ENCODE results near the gene AKAP6.

The AKAP6 gene

GRCh38 chr14:32703183-32703621, 374.1 kb downstream of the AKAP6 start:
- no peak for DNase-seq (ENCODE audit: low read depth)
- TF ChIP-seq, protein P1, sequence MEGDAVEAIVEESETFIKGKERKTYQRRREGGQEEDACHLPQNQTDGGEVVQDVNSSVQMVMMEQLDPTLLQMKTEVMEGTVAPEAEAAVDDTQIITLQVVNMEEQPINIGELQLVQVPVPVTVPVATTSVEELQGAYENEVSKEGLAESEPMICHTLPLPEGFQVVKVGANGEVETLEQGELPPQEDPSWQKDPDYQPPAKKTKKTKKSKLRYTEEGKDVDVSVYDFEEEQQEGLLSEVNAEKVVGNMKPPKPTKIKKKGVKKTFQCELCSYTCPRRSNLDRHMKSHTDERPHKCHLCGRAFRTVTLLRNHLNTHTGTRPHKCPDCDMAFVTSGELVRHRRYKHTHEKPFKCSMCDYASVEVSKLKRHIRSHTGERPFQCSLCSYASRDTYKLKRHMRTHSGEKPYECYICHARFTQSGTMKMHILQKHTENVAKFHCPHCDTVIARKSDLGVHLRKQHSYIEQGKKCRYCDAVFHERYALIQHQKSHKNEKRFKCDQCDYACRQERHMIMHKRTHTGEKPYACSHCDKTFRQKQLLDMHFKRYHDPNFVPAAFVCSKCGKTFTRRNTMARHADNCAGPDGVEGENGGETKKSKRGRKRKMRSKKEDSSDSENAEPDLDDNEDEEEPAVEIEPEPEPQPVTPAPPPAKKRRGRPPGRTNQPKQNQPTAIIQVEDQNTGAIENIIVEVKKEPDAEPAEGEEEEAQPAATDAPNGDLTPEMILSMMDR (IDR thresholded peaks at IDR 0.05; ENCODE audit: insufficient read depth, low read depth, low read length, missing control alignments) = no peak
- H3K4me3 ChIP-seq (ENCODE audit: low read depth, low read length) = no peak overlapping the region

DNA sequence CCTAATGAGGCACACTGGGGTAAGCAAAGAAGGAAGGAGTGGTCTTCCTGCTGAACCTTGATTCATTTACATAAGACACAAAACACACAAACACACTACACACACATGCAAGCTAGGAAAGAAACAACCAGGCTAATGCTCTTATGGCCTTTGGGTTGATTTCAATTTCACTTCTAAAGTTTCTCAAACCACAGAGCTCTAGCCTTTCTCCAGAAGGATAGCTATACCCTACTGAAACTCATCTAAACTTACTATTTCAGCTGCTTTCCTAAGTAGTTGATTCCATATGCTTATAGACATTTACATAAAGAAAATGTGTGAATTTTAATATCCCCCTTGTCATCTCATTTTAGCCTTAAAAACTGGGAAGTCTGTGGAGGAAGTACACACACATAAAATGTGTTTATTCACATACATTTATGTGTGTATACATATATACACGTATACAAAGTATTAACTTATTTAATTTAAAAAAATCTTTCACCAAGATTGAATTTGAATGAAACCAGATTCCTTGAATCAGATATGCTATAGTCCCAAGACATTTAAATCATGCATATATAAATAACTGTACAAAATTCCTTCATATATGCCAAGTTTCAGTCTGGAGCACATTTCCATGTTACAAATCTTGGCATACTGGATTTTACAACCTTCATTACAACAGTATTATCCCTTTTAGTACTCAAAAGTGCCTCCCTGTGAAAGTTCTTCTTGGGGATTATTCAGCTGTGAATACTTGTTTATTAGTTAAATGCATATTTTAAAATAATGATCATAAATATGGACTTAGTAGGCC, 377.8 kb downstream of the AKAP6 start:
- peak; percentile 34 for DNase-seq (ENCODE audit: low read depth)
- no peak overlapping the region for H3K4me3 ChIP-seq (ENCODE audit: low read depth, low read length)
- TF ChIP-seq, protein P1 (IDR thresholded peaks at IDR 0.05; ENCODE audit: insufficient read depth, low read depth, low read length, missing control alignments) = no peak

DNA sequence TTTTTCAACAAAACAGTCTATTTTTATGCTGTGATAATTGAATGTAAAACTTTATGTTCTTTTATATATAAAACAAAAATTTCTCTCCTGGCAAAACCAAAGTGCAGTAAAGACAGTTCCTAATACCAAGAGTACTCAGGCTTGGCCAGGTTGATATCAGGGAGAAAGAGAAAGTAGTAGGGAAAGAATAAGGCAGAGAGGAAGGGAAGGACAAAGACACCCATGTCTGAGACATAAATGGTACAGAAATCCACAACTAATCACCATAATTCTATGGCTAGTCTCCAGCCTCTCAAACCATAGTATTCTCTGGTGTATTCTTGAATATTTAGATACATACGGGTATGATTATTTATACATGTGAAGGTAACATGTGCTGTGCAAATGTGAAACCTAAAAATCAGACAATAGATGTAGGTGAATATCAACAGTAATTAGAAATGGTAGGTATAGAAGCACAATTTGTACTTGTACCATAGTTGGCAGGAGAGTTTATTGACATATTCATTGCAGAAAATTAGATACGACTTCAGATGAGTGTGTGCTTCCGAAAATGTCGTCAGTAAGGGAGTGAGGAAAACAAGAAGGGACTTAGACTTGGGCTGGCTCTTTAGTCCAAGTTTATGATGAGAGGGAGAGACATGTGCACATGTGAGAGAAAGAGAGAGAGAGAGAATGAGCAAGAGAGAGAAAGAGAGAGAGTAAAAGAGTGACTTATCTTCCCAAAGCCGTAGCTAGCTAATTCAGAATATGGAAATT, 378.8 kb downstream of the AKAP6 start:
- no peak overlapping the region for H3K4me3 ChIP-seq (ENCODE audit: low read depth, low read length)
- DNase-seq (ENCODE audit: low read depth) = no peak

GRCh38 chr14:32709027-32709426, 379.9 kb downstream of the AKAP6 start:
- no peak overlapping the region for H3K4me3 ChIP-seq (ENCODE audit: low read depth, low read length)
- TF ChIP-seq, protein P1 (IDR thresholded peaks at IDR 0.05; ENCODE audit: insufficient read depth, low read depth, low read length, missing control alignments) = no peak
- no peak for DNase-seq (ENCODE audit: low read depth)

More for the DNA sequence above, 378.8 kb downstream of the AKAP6 start:
- TF ChIP-seq, protein P1 (IDR thresholded peaks at IDR 0.05; ENCODE audit: insufficient read depth, low read depth, low read length, missing control alignments) = no peak

DNA sequence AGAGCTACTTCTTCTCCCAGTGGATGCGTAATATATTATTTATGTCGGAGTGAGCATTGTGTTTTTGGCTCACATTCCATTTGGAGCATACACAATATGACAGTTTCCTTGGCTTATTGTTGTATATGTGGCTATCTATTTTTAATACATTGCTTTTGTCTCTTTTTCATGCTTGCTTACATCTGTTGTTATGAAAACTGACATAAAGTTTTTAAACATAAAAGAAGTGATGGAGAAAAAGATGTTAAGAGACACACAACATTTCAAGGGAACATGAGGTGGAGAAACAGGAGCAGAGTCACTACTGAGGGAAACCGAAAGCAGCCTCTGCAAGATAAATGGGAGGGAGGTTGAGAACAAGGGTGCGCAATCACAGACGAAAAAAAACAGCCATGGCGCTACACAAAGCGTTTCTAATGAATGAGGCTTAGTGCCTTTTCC, 381.2 kb downstream of the AKAP6 start:
- no peak for DNase-seq (ENCODE audit: low read depth)
- TF ChIP-seq, protein P1 (IDR thresholded peaks at IDR 0.05; ENCODE audit: insufficient read depth, low read depth, low read length, missing control alignments) = no peak
- H3K4me3 ChIP-seq (ENCODE audit: low read depth, low read length) = no peak overlapping the region

DNA sequence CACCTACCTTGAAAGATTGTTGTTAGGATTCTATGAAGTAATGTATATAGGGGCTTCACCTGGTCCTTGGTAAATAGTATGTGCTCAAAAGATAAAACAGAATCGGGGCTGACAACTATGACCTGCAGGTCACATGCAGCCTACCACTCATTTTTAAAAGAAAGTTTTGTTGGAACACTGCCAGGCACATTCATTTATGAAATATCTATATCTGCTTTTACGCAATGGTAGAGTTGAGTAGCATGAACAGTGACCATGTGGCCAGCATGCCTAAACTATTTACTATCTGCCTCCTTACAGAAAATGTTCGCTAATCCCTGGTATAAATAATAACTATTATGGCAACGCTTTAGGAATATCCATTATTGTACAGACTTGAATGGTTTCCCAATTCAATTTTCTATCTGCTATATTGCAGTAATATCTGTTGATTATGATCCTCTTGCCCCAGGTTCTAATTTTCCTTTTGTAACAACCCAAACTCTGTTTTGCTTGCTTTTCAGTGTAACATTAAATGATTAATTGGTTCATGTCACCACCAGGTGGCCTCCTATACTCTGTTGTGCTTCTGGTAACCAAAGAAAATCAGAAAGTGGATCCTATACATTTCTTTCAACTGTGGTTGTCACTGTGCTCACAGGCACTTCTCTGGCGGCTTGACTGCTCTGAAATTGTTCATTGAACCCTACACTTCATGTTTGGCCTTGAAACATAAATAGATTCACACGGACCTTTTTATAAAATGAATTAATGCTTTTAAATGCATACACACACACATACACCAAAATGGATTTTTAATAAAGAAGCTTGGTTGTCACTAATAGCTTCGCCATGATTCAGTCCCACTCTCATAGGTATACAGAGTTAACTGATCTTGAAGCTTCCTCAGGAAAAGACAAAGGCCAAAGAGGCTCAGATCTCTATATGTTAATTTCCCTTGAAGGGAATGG, 381.9 kb downstream of the AKAP6 start:
- H3K4me3 ChIP-seq (ENCODE audit: low read depth, low read length) = no peak overlapping the region
- peak; percentile 54 for DNase-seq (ENCODE audit: low read depth)
- TF ChIP-seq, protein P1 (IDR thresholded peaks at IDR 0.05; ENCODE audit: insufficient read depth, low read depth, low read length, missing control alignments) = peak; percentile 49

All from GM12865 (cell line).